Neuronal stem cell (in vitro differentiated cells): ENCODE measurements around the gene NFIX.

ENCODE experiments used
- DNase-seq: peaks from one replicate; pipeline ENCODE4 v3.0.0-alpha.2; 2013; ENCODE audit warnings: low spot score
- H2AFZ ChIP-seq: one replicate; pipeline ENCODE4 v1.6.1; 2013; ENCODE audit warnings: mild to moderate bottlenecking, low read length, inconsistent platforms
- H2AK5ac ChIP-seq: 2 replicates; pipeline ENCODE4 v1.6.1; 2013; ENCODE audit warnings: low read depth, mild to moderate bottlenecking, inconsistent platforms, low read length, moderate library complexity, mixed read lengths
- H2BK120ac ChIP-seq: 2 replicates; pipeline ENCODE4 v1.6.1; 2013; ENCODE audit warnings: low read depth, mild to moderate bottlenecking, inconsistent platforms, low read length, moderate library complexity, mixed read lengths
- H2BK12ac ChIP-seq: one replicate; pipeline ENCODE4 v1.6.1; 2013; ENCODE audit warnings: low read length, inconsistent platforms
- H2BK15ac ChIP-seq: 2 replicates; pipeline ENCODE4 v1.6.1; 2013; ENCODE audit warnings: mild to moderate bottlenecking, low read length, inconsistent platforms, mixed read lengths
- H2BK5ac ChIP-seq: one replicate; pipeline ENCODE4 v1.6.1; 2013; ENCODE audit warnings: inconsistent platforms, mild to moderate bottlenecking, low read length, moderate library complexity
- H3K14ac ChIP-seq: one replicate; pipeline ENCODE4 v1.6.1; 2013; ENCODE audit warnings: low read length, inconsistent platforms
- H3K18ac ChIP-seq: 2 replicates; pipeline ENCODE4 v1.6.1; 2013; ENCODE audit warnings: low read length, inconsistent platforms
- H3K23ac ChIP-seq: 2 replicates; pipeline ENCODE4 v1.6.1; 2013; ENCODE audit warnings: low read depth, mild to moderate bottlenecking, mixed read lengths, low read length, inconsistent platforms; ENCODE audit not compliant: poor library complexity
- H3K27ac ChIP-seq: replicated peaks from 3 replicates; pipeline ENCODE4 v1.5.1; 2013; ENCODE audit warnings: low read length, inconsistent platforms
- H3K27me3 ChIP-seq, 3 experiments: 2 replicates each; pipeline ENCODE4 v1.6.1; 2013; ENCODE audit warnings: low read length in 3 of 3, mild to moderate bottlenecking in 2 of 3, inconsistent platforms in 1 of 3, low read depth in 1 of 3, mixed read lengths in 1 of 3, moderate library complexity in 1 of 3; ENCODE audit not compliant: control insufficient read depth in 3 of 3, insufficient read depth in 3 of 3
- H3K36me3 ChIP-seq, 2 donors: replicated peaks in 1 of 2; 2 replicates each; pipeline ENCODE4 v1.6.1; 2013; ENCODE audit warnings: low read length in 2 of 2; ENCODE audit not compliant: control insufficient read depth in 2 of 2, insufficient read depth in 2 of 2
- H3K4ac ChIP-seq: 2 replicates; pipeline ENCODE4 v1.6.1; 2013; ENCODE audit warnings: inconsistent platforms, mild to moderate bottlenecking, low read length, moderate library complexity
- H3K4me1 ChIP-seq, 2 donors: 1 replicate in 1 of 2; 2 replicates in 1 of 2; pipeline ENCODE4 v1.6.1; 2013; ENCODE audit warnings: low read length in 2 of 2, low read depth in 1 of 2; ENCODE audit not compliant: control insufficient read depth in 2 of 2, insufficient read depth in 1 of 2
- H3K4me2 ChIP-seq: one replicate; pipeline ENCODE4 v1.6.1; 2013; ENCODE audit warnings: mild to moderate bottlenecking, low read length, inconsistent platforms; ENCODE audit not compliant: insufficient read depth, poor library complexity, severe bottlenecking
- H3K4me3 ChIP-seq, 2 donors: 2 replicates each; pipeline ENCODE4 v1.5.1; 2013; ENCODE audit warnings: low read length in 2 of 2, mild to moderate bottlenecking in 2 of 2, inconsistent platforms in 1 of 2, moderate library complexity in 1 of 2
- H3K79me1 ChIP-seq: one replicate; pipeline ENCODE4 v1.6.1; 2013; ENCODE audit warnings: low read depth, mild to moderate bottlenecking, inconsistent platforms, low read length, moderate library complexity
- H3K9ac ChIP-seq: one replicate; pipeline ENCODE4 v1.6.1; 2013; ENCODE audit warnings: mild to moderate bottlenecking, low read depth, low read length, inconsistent platforms; ENCODE audit not compliant: poor library complexity
- H3K9me3 ChIP-seq, 2 donors: replicated peaks in 1 of 2; 2 replicates each; pipeline versions ENCODE3 to v1.6.1; 2013; ENCODE audit warnings: low read length in 2 of 2, mild to moderate bottlenecking in 2 of 2, inconsistent platforms in 1 of 2, low read depth in 1 of 2, mixed read lengths in 1 of 2, moderate library complexity in 1 of 2; ENCODE audit not compliant: control insufficient read depth in 2 of 2, insufficient read depth in 1 of 2
- H4K8ac ChIP-seq: one replicate; pipeline ENCODE4 v1.6.1; 2013; ENCODE audit warnings: low read depth, mild to moderate bottlenecking, inconsistent platforms, low read length, moderate library complexity
- H4K91ac ChIP-seq: one replicate; pipeline ENCODE4 v1.6.1; 2013; ENCODE audit warnings: low read length, low read depth, mild to moderate bottlenecking, inconsistent platforms; ENCODE audit not compliant: poor library complexity
- WGBS, 2 donors: extraction: QIAGEN DNeasy Blood & Tissue Kit; methylation state at CpG; one replicate each; pipeline ENCODE4 v1.1.7; 2013; ENCODE audit warnings: missing lambda C conversion rate in 2 of 2, mixed read lengths in 1 of 2; ENCODE audit not compliant: insufficient read length in 2 of 2, insufficient replicate concordance in 1 of 2; ENCODE audit errors: extremely low coverage in 2 of 2; 5-methylcytosine and 5-hydroxymethylcytosine counted together

NFIX gene

GRCh38 chr19:13056052-13056660, 60.9 kb downstream of the NFIX start:
- Histone ChIP-seq H3K9me3 (no peaks in the 10 kb centered on the region), H3K14ac (no peak overlapping the region), H3K9ac (no peak overlapping the region), H3K27me3 (peaks cover 14 to 97% (median 82%) of the 10 kb centered on the region in 3 experiments), H3K18ac (peak overlapping the region; percentile 40), H2BK120ac (no peak overlapping the region), H3K36me3 (no peaks in the 10 kb centered on the region), H2BK12ac (no peak overlapping the region), H3K4me2 (no peak overlapping the region), H3K23ac (no peak overlapping the region), H4K91ac (no peak overlapping the region), H2AFZ (no peak overlapping the region), H3K79me1 (no peaks in the 10 kb centered on the region), H3K4ac (no peak overlapping the region), H2BK5ac (no peak overlapping the region), H2AK5ac (peak overlapping the region; percentile 16), H4K8ac (no peak overlapping the region), H3K4me3 (no peak overlapping the region), H3K27ac (no peak overlapping the region), H2BK15ac (no peak overlapping the region), H3K4me1 (peaks cover 25 to 58% of the 10 kb centered on the region in 2 donors)
- DNase-seq: no peak
- no CpG with 5 or more reads among the region's 17 CpGs for WGBS, 2 donors

GRCh38 chr19:13057147-13057572, 61.9 kb downstream of the NFIX start:
- H3K27me3 ChIP-seq: peaks cover 14 to 100% (median 85%) of the 10 kb centered on the region in 3 experiments
- no peak for DNase-seq
- no peak overlapping the region for H2BK15ac ChIP-seq
- H2AFZ ChIP-seq: no peak overlapping the region
- no peak overlapping the region for H4K91ac ChIP-seq
- no peak overlapping the region for H2AK5ac ChIP-seq
- H4K8ac ChIP-seq: no peak overlapping the region
- no peaks in the 10 kb centered on the region for H3K36me3 ChIP-seq
- peak overlapping the region; percentile 7 for H2BK12ac ChIP-seq
- no CpG with 5 or more reads among the region's 15 CpGs for WGBS, 2 donors
- H3K4me2 ChIP-seq: no peak overlapping the region
- no peak overlapping the region for H2BK5ac ChIP-seq
- no peaks in the 10 kb centered on the region for H3K79me1 ChIP-seq
- H3K9me3 ChIP-seq: no peaks in the 10 kb centered on the region
- H3K4ac ChIP-seq: no peak overlapping the region
- H3K9ac ChIP-seq: peak overlapping the region; percentile 51
- no peak overlapping the region for H3K14ac ChIP-seq
- H3K4me3 ChIP-seq: no peak overlapping the region
- peak overlapping the region; percentile 40 for H3K23ac ChIP-seq
- H3K18ac ChIP-seq: peak overlapping the region; percentile 33
- H2BK120ac ChIP-seq: no peak overlapping the region
- peaks cover 22 to 53% of the 10 kb centered on the region in 2 donors for H3K4me1 ChIP-seq
- H3K27ac ChIP-seq: no peak overlapping the region

GRCh38 chr19:13057744-13058143, 62.5 kb downstream of the NFIX start:
- Histone ChIP-seq H4K8ac (no peak overlapping the region), H3K4ac (no peak overlapping the region), H2BK12ac (no peak overlapping the region), H3K27me3 (peaks cover 16 to 100% (median 85%) of the 10 kb centered on the region in 3 experiments), H2AFZ (no peak overlapping the region), H3K4me3 (no peak overlapping the region), H3K23ac (no peak overlapping the region), H3K79me1 (no peaks in the 10 kb centered on the region), H2BK120ac (no peak overlapping the region), H4K91ac (no peak overlapping the region), H3K36me3 (no peaks in the 10 kb centered on the region), H3K14ac (no peak overlapping the region), H3K9ac (no peak overlapping the region), H3K4me2 (no peak overlapping the region), H3K4me1 (peaks cover 22 to 47% of the 10 kb centered on the region in 2 donors), H3K27ac (no peak overlapping the region), H3K9me3 (no peaks in the 10 kb centered on the region), H2AK5ac (peak overlapping the region; percentile 22), H2BK5ac (no peak overlapping the region), H2BK15ac (no peak overlapping the region), H3K18ac (peak overlapping the region; percentile 32)
- WGBS, 2 donors: no CpG with 5 or more reads among the region's 2 CpGs
- DNase-seq: no peak

- no peak overlapping the region for H3K14ac ChIP-seq
- no peak for DNase-seq
- no peak overlapping the region for H2BK12ac ChIP-seq
- no peak overlapping the region for H4K91ac ChIP-seq
- H3K4me2 ChIP-seq: no peak overlapping the region
- H2AK5ac ChIP-seq: no peak overlapping the region
- H2BK120ac ChIP-seq: no peak overlapping the region
- no peak overlapping the region for H3K27ac ChIP-seq
- no peak overlapping the region for H3K4ac ChIP-seq
- WGBS, 2 donors: no CpG with 5 or more reads among the region's 12 CpGs
- peak overlapping the region in 1 of 2 donors; percentile 53 for H3K4me3 ChIP-seq
- H3K18ac ChIP-seq: peak overlapping the region; percentile 46
- H3K27me3 ChIP-seq: peaks cover 19 to 100% (median 88%) of the 10 kb centered on the region in 3 experiments
- no peaks in the 10 kb centered on the region for H3K9me3 ChIP-seq
- no peak overlapping the region for H3K9ac ChIP-seq
- peaks cover 15 to 34% of the 10 kb centered on the region in 2 donors for H3K4me1 ChIP-seq
- H3K36me3 ChIP-seq: no peaks in the 10 kb centered on the region
- H4K8ac ChIP-seq: no peak overlapping the region
- no peaks in the 10 kb centered on the region for H3K79me1 ChIP-seq
- H2AFZ ChIP-seq: no peak overlapping the region
- H3K23ac ChIP-seq: no peak overlapping the region
- H2BK15ac ChIP-seq: no peak overlapping the region
- H2BK5ac ChIP-seq: no peak overlapping the region
These were observed 63.8 kb downstream of the NFIX start for GRCh38 chr19:13058951-13059660.
